ENCODE data around the gene E2F3. TPM values are rescaled to one million over a fixed set of nuclear protein-coding genes. Genes with fewer than 3 reads are reported as not detected.

The E2F3 gene
- total and polyA plus RNA-seq, 10 of the 15 experiments (the other 5 are each of a cell fraction or from before 2014, with no cell fraction given): 5.1 to 16.8 (median 10.6) TPM

GRCh38 chr6:20486641-20487040 lies 85.0 kb downstream of the E2F3 start (continued):
- no peak for TF ChIP-seq CEBPZ (IDR thresholded peaks at IDR 0.05; ENCODE audit: low read depth, low read length)

GRCh38 chr6:20487669-20488375 lies 86.1 kb downstream of the E2F3 start:
- H3K9me3 ChIP-seq (replicated peaks; ENCODE audit: control insufficient read depth, insufficient read depth, low read length): no peaks in the 10 kb centered on the region
- intact Hi-C loops (cut with micrococcal nuclease; ENCODE audit: unreplicated experiment): no loop called here
- TF ChIP-seq YY1 (IDR thresholded peaks at IDR 0.05; ENCODE audit: low read depth, low read length) (no peak), IKZF1 (conservative IDR thresholded peaks at IDR 0.05) (no peak), RB1 (IDR thresholded peaks at IDR 0.05; ENCODE audit: borderline replicate concordance) (no peak), MTA2 (IDR thresholded peaks at IDR 0.05; ENCODE audit: low read depth) (no peak), ZBTB40 (IDR thresholded peaks at IDR 0.05; ENCODE audit: borderline replicate concordance) (no peak), EGR1 (IDR thresholded peaks at IDR 0.05; ENCODE audit: borderline replicate concordance in 1 of 2, low read depth in 2 of 2, low read length in 2 of 2) (no peak), BACH1 (IDR thresholded peaks at IDR 0.05; ENCODE audit: borderline replicate concordance) (no peak), EZH2 (IDR thresholded peaks at IDR 0.05; ENCODE audit: borderline replicate concordance, control insufficient read depth, low read depth, low read length) (no peak), GATAD2B (conservative IDR thresholded peaks at IDR 0.05; ENCODE audit: low read depth) (no peak), PKNOX1 (IDR thresholded peaks at IDR 0.05) (no peak), ZSCAN29 (IDR thresholded peaks at IDR 0.05) (no peak), CREM (IDR thresholded peaks at IDR 0.05; ENCODE audit: low read depth) (no peak), SREBF1 (IDR thresholded peaks at IDR 0.05; ENCODE audit: low read length) (no peak)

More at GRCh38 chr6:20487669-20488375, 86.1 kb downstream of the E2F3 start:
- Histone ChIP-seq H2AFZ (ENCODE audit: control insufficient read depth, low read depth, low read length) (no peak overlapping the region), H3K79me2 (ENCODE audit: control insufficient read depth, insufficient read depth, low read length) (no peaks in the 10 kb centered on the region), H3K27ac (ENCODE audit: control insufficient read depth, insufficient read depth) (no peak overlapping the region), H3K9ac (ENCODE audit: control insufficient read depth, insufficient read depth, low read length) (no peak overlapping the region), H3K4me2 (ENCODE audit: control insufficient read depth, insufficient read depth) (no peak overlapping the region), H3K36me3 (ENCODE audit: control insufficient read depth in 2 of 2, insufficient read depth in 2 of 2, low read length in 1 of 2) (peaks cover 7 to 32% of the 10 kb centered on the region in 2 experiments), H4K20me1 (ENCODE audit: control insufficient read depth, insufficient read depth) (no peaks in the 10 kb centered on the region), H3K27me3 (replicated peaks in 1 of 2; ENCODE audit: control insufficient read depth in 2 of 2, insufficient read depth in 2 of 2, low read length in 1 of 2) (no peaks in the 10 kb centered on the region), H3K4me3 (no peak overlapping the region), H3K4me1 (ENCODE audit: control insufficient read depth, insufficient read depth, low read length) (no peaks in the 10 kb centered on the region)
- POLR2A ChIA-PET: no interaction called here
- SMC1A ChIA-PET (ENCODE audit: uncharacterized antibody, unreplicated experiment): interaction anchor here (0.6 to 1.4 kb wide), 2 partner anchors 15 to 197 kb away, joined by 3 read pairs; no protein-coding TSS in a partner anchor
- BruUV-seq (replicated peaks): no TSS peak
- in situ Hi-C loops (cut with MboI): no loop called here
- DNase-seq (ENCODE audit: low read depth, low spot score): no peak
- 92% methylated on average over 6 of the region's 6 CpGs for WGBS (ENCODE audit: insufficient coverage, insufficient replicate concordance, low lambda C conversion rate, missing lambda C conversion rate)
- no peak for FAIRE-seq
- RAD21 ChIA-PET (ENCODE audit: unreplicated experiment): no interaction called here
- CTCF ChIA-PET: interaction anchor here (0.5 to 1.8 kb wide), 2 partner anchors 83 to 302 kb away, joined by 3 to 6 read pairs; no protein-coding TSS in a partner anchor
- no peak for ATAC-seq
